Activated T-helper 2 cell treated with anti-CD3 and anti-CD28 coated beads, Interferon-gamma antibody, Interleukin-2, Interleukin-4, amounts not matched to agents 10 μg/mL and 5 μg/mL and 100 μg/mL, durations not matched to agents 14 hours and 24 hours and 36 hours (primary cell): ENCODE measurements around the gene RPL41. TPM values are rescaled to one million over a fixed set of nuclear protein-coding genes. Genes with fewer than 3 reads are reported as not detected.
A peak's percentile ranks its signal among the peaks of the same experiment; 100 is the strongest.
"Not testable (repeated sequence)": the region's sequence is repeated elsewhere in the genome, so short reads cannot be mapped to it uniquely, and the experiment has no call there.

Experiments used
- DNase-seq: peaks from one replicate; pipeline ENCODE4 v3.0.0; 2021; ENCODE audit warnings: low spot score
- H3K27ac Mint-ChIP-seq: one replicate; pipeline ENCODE4 v1.8.0; 2021; ENCODE audit warnings: mixed read lengths
- H3K27me3 Mint-ChIP-seq: one replicate; pipeline ENCODE4 v1.8.0; 2021; ENCODE audit warnings: low read depth, mixed read lengths
- H3K36me3 Mint-ChIP-seq: one replicate; pipeline ENCODE4 v1.8.0; 2021; ENCODE audit warnings: low read depth, mixed read lengths
- H3K4me1 Mint-ChIP-seq: one replicate; pipeline ENCODE4 v1.8.0; 2021; ENCODE audit warnings: low read depth, mixed read lengths
- H3K4me3 Mint-ChIP-seq: one replicate; pipeline ENCODE4 v1.8.0; 2021; ENCODE audit warnings: low read depth, mild to moderate bottlenecking, moderate library complexity, mixed read lengths
- H3K9me3 Mint-ChIP-seq: one replicate; pipeline ENCODE4 v1.8.0; 2021; ENCODE audit warnings: mixed read lengths
- intact Hi-C: fragments of 100-400 bp; cut with micrococcal nuclease; formaldehyde crosslinking; loops from one replicate; pipeline ENCODE4 v1.15.1; 2023
- total RNA-seq: library from RNA; stranded (reverse); gene quantifications from 2 replicates; pipeline ENCODE4 v1.2.3, GENCODE V29; 2022

RPL41 gene
- total RNA-seq, 1 donor from 2014 or later, result 4,057 TPM

DNA sequence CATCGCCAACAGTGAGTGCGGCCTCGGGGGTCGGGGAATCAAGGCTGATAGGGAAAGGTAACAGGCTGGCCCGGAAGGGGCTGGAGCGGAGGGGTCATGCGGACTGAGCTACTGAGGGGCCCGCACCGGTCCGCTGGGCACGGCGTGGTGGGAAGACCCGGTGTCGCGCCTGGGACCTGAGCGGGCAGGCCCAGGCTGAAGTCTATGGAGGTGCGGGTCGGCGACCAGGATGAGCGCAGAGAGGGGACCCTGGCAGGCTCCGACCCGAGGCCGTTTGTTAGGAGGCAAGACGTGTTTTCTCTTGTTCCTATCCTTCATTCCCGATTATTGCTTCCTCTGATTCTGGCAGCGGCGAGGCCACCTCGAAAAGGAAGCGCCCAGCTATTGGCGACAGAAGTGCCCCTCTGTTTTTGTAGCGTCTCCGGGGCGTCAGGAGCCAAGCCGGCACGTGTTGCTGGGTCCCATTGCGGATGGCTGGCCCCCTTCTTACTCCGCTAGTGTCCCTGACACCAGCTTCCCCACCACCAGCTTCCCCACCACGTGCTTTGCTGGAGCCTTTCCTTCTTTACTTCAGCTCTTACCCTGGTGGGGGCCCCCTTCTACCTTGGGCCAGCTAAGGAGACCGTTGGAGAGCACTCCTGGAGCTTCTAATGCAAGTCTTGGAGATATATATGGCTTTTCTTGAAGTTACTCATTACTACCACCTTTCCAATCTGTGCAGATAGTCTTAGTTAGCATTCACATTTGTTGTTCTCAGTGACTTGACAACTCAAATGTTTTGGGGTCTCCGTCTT lies 11.4 kb upstream of the RPL41 start:
- Mint-ChIP-seq H3K4me3 (peak overlapping the region; percentile 92), H3K36me3 (peaks cover 57% of the 10 kb centered on the region), H3K27me3 (no peaks in the 10 kb centered on the region), H3K4me1 (peaks cover 51% of the 10 kb centered on the region), H3K27ac (peak overlapping the region; percentile 95), H3K9me3 (no peaks in the 10 kb centered on the region)
- intact Hi-C loops, result loop anchor here (1.0 to 5.0 kb wide), 11 partner anchors 11 to 342 kb away; partner anchors contain the start of genes DNAJC14, PYM1, RPL41 and RPS26
- no peak for DNase-seq

DNA sequence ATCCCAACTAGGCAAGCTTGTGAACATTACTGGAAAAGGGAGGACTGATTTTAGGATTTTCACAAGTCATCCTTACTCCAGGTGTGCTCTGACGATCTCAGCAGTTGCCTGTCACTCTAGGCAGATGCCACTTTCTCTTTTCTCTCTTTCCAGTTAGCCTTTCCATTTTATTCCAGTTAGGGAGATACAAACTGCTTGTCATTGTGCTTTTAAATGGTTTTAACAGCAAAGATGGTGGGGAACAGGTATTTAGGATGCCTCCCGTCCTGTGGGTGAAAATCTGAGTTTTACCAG lies 10.9 kb upstream of the RPL41 start:
- Mint-ChIP-seq H3K27ac (peak overlapping the region; percentile 95), H3K4me1 (peaks cover 51% of the 10 kb centered on the region), H3K36me3 (peaks cover 63% of the 10 kb centered on the region), H3K27me3 (no peaks in the 10 kb centered on the region), H3K4me3 (peak overlapping the region; percentile 92), H3K9me3 (no peaks in the 10 kb centered on the region)
- intact Hi-C loops, result no loop called here
- no peak for DNase-seq

DNA sequence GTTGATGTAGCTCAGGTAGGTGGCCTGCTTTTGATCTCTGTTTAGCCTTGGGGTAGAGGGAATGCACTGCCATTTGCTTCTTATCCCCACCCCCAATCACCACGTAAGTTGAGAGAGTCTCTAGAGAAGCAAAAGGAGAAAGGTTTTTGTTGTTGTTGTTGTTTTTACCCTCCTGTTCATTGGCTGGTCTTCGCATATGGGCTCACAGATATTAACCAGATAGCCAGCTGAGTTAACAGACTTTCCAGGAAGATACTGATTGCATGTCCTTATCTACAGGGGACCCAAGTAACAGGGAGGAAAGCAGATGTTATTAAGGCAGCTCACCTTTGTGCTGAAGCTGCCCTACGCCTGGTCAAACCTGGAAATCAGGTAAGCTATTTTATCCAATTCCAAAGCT lies 9.2 kb upstream of the RPL41 start:
- Mint-ChIP-seq H3K27ac (peak overlapping the region; percentile 59), H3K9me3 (no peaks in the 10 kb centered on the region), H3K27me3 (no peaks in the 10 kb centered on the region), H3K4me3 (peak overlapping the region; percentile 92), H3K4me1 (peaks cover 40% of the 10 kb centered on the region), H3K36me3 (peaks cover 75% of the 10 kb centered on the region)
- intact Hi-C loops, result no loop called here
- DNase-seq, result no peak

DNA sequence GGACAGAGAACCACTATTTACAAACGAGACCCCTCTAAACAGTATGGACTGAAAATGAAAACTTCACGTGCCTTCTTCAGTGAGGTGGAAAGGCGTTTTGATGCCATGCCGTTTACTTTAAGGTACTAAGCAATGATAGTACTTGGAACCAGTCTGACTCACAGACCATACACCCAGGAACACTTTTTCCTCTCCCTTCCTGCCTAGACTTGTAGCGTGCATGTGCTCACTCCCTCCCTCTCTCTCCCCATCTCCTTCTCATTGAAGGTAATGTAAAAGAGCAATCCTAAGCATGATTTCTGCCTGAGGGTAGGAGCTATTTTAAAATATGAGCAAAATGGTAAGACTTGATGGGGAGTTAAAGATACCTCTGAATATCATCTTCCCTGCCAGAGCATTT lies 5.9 kb upstream of the RPL41 start:
- Mint-ChIP-seq H3K27me3 (no peaks in the 10 kb centered on the region), H3K36me3 (peaks cover 88% of the 10 kb centered on the region), H3K4me3 (no peak overlapping the region), H3K4me1 (peaks cover 28% of the 10 kb centered on the region), H3K9me3 (no peaks in the 10 kb centered on the region), H3K27ac (no peak overlapping the region)
- intact Hi-C loops, result no loop called here
- no peak for DNase-seq

DNA sequence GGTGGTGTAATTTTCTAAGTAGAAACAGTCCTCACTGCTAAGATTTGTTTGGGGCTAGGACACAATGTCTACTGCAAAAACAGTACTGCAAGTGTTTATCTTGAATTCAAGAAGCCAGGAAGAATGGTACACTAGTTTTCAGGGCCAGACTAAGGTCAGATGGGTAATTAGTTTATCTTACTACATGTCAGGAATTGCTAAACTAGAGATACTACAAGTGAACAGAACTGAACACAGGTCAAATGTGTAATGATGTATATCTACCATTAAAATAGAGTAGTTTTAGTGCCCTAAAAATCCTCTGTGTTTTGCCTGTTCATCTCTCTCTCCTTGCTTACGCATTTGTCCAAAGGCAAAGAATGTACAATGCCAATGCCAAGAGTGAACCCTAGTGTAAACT lies 2.3 kb upstream of the RPL41 start:
- intact Hi-C loops, result no loop called here

DNA sequence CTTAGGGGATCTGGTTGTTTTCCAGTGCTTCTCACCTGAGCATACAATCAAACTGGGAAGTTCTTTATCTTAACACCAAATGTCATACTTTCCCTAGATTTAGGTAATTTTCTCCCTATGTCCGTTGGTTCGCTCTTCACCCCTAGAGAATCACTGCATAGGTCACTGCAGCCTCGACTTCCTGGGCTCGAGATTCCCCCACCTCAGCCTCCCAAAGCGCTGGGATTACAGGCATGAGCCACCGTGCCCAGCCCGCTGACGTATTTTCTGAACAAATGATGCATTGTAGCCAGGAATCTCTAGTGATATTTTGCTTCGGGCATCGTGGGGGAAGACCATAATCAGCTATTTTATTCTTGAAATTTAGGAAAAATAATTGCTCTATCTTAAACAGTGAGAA lies 1.1 kb upstream of the RPL41 start:
- H3K36me3 Mint-ChIP-seq, result peaks cover 57% of the 10 kb centered on the region
- DNase-seq, result no peak
- intact Hi-C loops, result loop anchor here (5.0 kb wide), 5 partner anchors 118 to 517 kb away; partner anchors contain the start of genes ANKRD52, BAZ2A, CNPY2 and SUOX
- H3K4me3 Mint-ChIP-seq, result peak overlapping the region; percentile 99
- H3K27ac Mint-ChIP-seq, result peak overlapping the region; percentile 99
- no peaks in the 10 kb centered on the region for H3K27me3 Mint-ChIP-seq
- H3K9me3 Mint-ChIP-seq, result no peaks in the 10 kb centered on the region
- peaks cover 27% of the 10 kb centered on the region for H3K4me1 Mint-ChIP-seq

More for the DNA sequence above, 2.3 kb upstream of the RPL41 start:
- Mint-ChIP-seq H3K9me3 (no peaks in the 10 kb centered on the region), H3K4me1 (peaks cover 16% of the 10 kb centered on the region), H3K27me3 (no peaks in the 10 kb centered on the region), H3K36me3 (peaks cover 69% of the 10 kb centered on the region), H3K4me3 (no peak overlapping the region), H3K27ac (peak overlapping the region; percentile 11)
- DNase-seq, result no peak

DNA sequence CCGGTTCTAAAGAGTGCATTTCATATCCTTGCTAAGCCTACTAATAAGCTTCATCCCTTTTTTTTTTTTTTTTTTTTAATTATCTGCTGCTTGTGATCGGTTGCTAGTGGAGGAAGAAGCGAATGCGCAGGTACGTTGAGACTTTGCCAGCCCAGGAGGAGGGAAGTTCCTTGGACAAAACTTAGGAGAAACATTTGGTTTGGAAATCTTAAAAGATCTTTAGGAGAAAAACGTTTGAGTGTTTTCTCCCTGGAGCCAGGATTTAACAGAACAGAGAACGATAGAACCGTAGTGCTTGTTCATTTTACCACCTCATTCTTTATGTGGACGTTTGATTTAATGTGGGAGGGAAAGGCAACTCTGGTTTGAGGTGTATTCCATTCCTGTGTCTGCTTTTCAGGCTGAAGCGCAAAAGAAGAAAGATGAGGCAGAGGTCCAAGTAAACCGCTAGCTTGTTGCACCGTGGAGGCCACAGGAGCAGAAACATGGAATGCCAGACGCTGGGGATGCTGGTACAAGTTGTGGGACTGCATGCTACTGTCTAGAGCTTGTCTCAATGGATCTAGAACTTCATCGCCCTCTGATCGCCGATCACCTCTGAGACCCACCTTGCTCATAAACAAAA lies 761 bp downstream of the RPL41 start:
- Mint-ChIP-seq H3K27ac (peak overlapping the region; percentile 99), H3K4me1 (peaks cover 27% of the 10 kb centered on the region)

DNA sequence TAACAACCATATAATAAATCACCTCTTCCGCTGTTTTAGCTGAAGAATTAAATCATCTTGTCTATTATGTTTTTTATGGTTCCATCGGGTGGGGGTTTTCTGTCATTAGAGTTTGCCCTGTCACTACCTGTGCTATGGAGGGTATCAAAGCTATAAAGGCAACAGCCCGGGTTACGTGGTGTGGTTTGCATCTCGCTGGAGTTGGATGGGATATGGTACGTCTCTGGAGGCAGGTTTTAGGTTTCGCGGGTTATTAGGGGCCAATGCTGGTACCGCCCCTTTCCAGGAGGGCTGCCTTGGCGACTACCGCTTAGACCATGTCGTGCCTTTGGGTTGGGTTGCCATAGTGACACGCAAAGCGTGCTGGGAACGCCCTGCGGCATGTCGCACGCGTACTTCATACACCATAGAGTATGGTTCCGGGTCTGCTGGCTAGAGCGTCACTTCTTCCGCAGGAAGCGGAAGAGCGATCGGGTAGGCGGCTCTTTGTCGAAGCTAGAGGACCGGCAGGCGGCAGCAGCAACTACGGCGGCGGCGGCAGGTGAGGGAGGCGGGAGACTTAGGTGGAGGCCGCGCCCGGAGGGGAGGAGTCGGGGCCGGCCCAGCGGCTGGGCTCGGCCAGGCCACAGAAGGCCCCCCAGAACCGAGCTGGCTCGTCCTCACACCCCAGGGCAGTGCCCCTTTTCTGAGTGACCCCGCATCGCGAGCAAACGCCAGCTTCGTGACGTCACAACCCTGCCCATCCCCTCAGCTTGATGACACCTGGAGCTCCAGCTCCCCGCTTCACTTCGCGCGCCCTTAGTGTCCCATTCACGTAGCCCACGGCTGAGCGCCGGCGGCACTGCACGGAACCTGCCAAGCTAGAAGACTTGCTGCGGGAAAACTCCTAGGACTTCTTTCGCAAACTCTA lies 1.6 kb downstream of the RPL41 start, which contains the start of gene ZC3H10:
Gene ZC3H10 (plus strand): TSS at position 489 of the 910 bp plus-strand sequence. CDS start 2,297 bp downstream, outside the sequence.
- H3K9me3 Mint-ChIP-seq, result no peaks in the 10 kb centered on the region
- peak; percentile 98 for DNase-seq
- peak within 1 kb of the TSS; percentile 99 for H3K27ac Mint-ChIP-seq
- H3K4me1 Mint-ChIP-seq, result peaks cover 27% of the 10 kb centered on the region
- H3K27me3 Mint-ChIP-seq, result no peaks in the 10 kb centered on the region
- H3K4me3 Mint-ChIP-seq, result peak within 1 kb of the TSS; percentile 99
- intact Hi-C loops, result loop anchor here (1.0 to 5.0 kb wide), 13 partner anchors 8 to 514 kb away; partner anchors contain the start of genes ANKRD52, BAZ2A, CNPY2 and MYL6
- peaks cover 58% of the 10 kb centered on the region for H3K36me3 Mint-ChIP-seq

More for the DNA sequence above, 761 bp downstream of the RPL41 start:
- not testable (repeated sequence) for H3K9me3 Mint-ChIP-seq, DNase-seq, H3K27me3 Mint-ChIP-seq
- Mint-ChIP-seq H3K4me3 (peak overlapping the region; percentile 99), H3K36me3 (peaks cover 61% of the 10 kb centered on the region)
- intact Hi-C loops, result loop anchor here (2.0 to 5.0 kb wide), 6 partner anchors 76 to 515 kb away; partner anchors contain the start of genes ANKRD52, BAZ2A, CNPY2 and RPS26

DNA sequence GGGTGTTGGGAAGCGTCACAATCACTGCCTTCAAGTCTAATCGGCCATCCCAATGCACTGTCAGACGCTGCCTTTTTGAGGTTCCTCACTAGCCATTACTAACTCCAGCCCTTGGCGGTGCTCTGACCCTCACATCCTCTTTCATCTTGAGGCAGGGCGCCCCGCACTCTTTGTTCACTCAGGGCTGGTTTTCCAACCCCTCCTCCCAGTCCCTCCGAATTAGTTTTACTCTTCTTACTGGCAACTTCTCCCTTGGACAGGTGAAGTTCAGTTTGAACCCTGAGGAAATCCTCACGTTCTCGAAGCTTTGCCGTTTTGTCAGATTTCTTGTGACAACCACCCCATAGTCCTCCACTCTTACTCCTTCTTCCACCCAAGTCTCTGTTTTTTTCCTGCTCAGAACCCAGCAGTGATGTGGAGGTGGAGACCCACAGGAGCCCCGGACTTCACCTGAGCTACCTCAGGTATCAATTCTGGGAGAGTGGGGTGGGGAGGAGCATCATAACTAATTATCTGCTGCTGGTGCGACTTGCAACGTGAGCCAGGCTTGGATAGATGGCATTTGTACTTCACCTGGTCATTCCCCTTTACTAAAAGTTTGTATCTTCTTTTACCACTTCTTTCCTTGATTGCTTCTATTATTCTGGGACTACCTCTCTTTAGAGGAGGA lies 2.4 kb downstream of the RPL41 start:
- peak overlapping the region; percentile 99 for H3K27ac Mint-ChIP-seq
- intact Hi-C loops, result loop anchor here (1.0 to 5.0 kb wide), 13 partner anchors 7 to 513 kb away; partner anchors contain the start of genes ANKRD52, BAZ2A, CNPY2 and MYL6
- no peaks in the 10 kb centered on the region for H3K27me3 Mint-ChIP-seq
- H3K4me1 Mint-ChIP-seq, result peaks cover 26% of the 10 kb centered on the region
- no peaks in the 10 kb centered on the region for H3K9me3 Mint-ChIP-seq
- H3K4me3 Mint-ChIP-seq, result peak overlapping the region; percentile 99
- DNase-seq, result no peak
- H3K36me3 Mint-ChIP-seq, result peaks cover 53% of the 10 kb centered on the region

DNA sequence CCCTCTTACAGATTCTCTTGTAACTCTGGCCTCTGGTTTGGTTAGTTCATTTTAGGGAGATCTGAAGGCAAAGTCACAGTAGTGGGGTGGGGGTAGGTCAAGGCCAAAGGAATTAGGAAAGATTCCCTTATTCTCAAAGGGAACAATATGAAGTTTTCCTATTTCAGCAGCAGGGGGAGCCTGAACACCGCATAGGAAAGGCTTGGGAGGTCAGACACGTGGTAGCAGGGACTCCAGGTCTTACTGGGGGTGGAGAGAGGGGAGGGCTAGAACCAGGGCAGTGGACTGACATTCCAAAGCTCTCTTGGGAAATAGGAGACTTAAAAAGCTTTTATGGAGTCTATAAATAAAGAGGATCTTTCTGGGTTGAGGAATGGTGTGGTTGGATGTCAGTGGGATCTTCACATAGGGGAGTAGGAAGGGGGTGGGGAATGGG lies 2.9 kb downstream of the RPL41 start:
- Mint-ChIP-seq H3K4me1 (peaks cover 28% of the 10 kb centered on the region), H3K27ac (peak overlapping the region; percentile 99), H3K27me3 (no peaks in the 10 kb centered on the region), H3K9me3 (no peaks in the 10 kb centered on the region), H3K36me3 (peaks cover 52% of the 10 kb centered on the region), H3K4me3 (peak overlapping the region; percentile 99)
- intact Hi-C loops, result loop anchor here (1.0 to 5.0 kb wide), 9 partner anchors 39 to 513 kb away; partner anchors contain the start of genes ANKRD52, BAZ2A, CNPY2 and MYL6
- peak; percentile 50 for DNase-seq

DNA sequence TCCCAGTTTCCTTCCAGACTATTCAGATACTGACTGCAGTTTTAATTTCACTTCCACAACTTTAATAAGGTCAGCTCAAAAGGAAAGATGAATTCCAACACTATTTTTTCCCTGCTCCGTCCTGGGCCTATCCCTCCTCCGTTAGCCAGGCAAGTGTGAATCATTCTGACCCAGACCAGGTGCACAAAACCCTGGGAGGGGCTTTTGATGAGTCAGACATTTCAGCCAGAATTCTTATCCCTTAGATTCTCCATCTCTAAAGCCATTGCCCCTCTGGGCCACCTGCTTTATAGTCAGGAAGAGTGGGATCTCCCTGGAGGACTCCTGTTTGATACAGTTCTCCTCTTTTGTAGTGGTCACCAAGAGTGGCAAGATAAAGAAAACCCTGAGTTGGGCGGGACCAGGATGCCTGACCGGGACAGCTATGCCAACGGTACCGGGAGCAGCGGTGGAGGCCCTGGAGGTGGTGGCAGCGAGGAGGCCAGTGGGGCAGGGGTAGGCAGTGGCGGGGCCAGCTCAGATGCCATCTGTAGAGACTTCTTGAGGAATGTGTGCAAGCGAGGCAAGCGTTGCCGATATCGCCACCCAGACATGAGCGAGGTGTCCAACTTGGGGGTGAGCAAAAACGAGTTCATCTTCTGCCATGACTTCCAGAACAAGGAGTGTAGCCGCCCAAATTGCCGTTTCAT lies 3.9 kb downstream of the RPL41 start:
- H3K27ac Mint-ChIP-seq, result no peak overlapping the region
- intact Hi-C loops, result no loop called here
- H3K4me3 Mint-ChIP-seq, result no peak overlapping the region

More for the DNA sequence above, 3.9 kb downstream of the RPL41 start:
- H3K36me3 Mint-ChIP-seq, result peaks cover 51% of the 10 kb centered on the region
- H3K4me1 Mint-ChIP-seq, result peaks cover 28% of the 10 kb centered on the region
- no peak for DNase-seq
- no peaks in the 10 kb centered on the region for H3K27me3 Mint-ChIP-seq
- no peaks in the 10 kb centered on the region for H3K9me3 Mint-ChIP-seq
